ENCODE results near the gene GALNT16. TPM values are rescaled to one million over a fixed set of nuclear protein-coding genes. Genes with fewer than 3 reads are reported as not detected.

GALNT16 gene
- total RNA-seq, 1 experiment from 2014 or later, result 3.8 TPM

GRCh38 chr14:69312608-69313007 is 52.6 kb downstream of the GALNT16 start:
- DNase-seq, result no peak
- H3K27me3 ChIP-seq (replicated peaks; ENCODE audit: control insufficient read depth, insufficient read depth, low read length), result no peaks in the 10 kb centered on the region
- Mint-ChIP-seq H3K27me3 (ENCODE audit: insufficient read depth, unreplicated experiment) (peaks cover 8% of the 10 kb centered on the region), H3K36me3 (ENCODE audit: insufficient read depth, unreplicated experiment) (no peaks in the 10 kb centered on the region), H3K4me3 (ENCODE audit: unreplicated experiment) (no peak overlapping the region), H3K9me3 (ENCODE audit: unreplicated experiment) (no peaks in the 10 kb centered on the region), H3K27ac (ENCODE audit: unreplicated experiment) (no peak overlapping the region), H3K4me1 (ENCODE audit: low read depth, unreplicated experiment) (peaks cover 7% of the 10 kb centered on the region)
- intact Hi-C loops (cut with micrococcal nuclease; ENCODE audit: unreplicated experiment), result no loop called here
- ChIA-PET POLR2A (no interaction called here), CTCF (no interaction called here)
- BruUV-seq (replicated peaks), result no TSS peak
- H3K4me3 ChIP-seq (ENCODE audit: low read depth, low read length), result no peak overlapping the region
- no peaks in the 10 kb centered on the region for H3K4me1 ChIP-seq
- TF ChIP-seq CTCF (IDR thresholded peaks at IDR 0.05; ENCODE audit: insufficient read depth in 1 of 2, low read depth in 1 of 2, low read length in 1 of 2, severe bottlenecking in 1 of 2, unreplicated experiment in 1 of 2), result no peak
- no peaks in the 10 kb centered on the region for H3K9me3 ChIP-seq
- no peaks in the 10 kb centered on the region for H3K36me3 ChIP-seq (ENCODE audit: control insufficient read depth, insufficient read depth, low read length)

- DNase-seq, result peak in 1 of 2 experiments; percentile 15
- BruUV-seq (replicated peaks), result no TSS peak
- no peaks in the 10 kb centered on the region for H3K9me3 Mint-ChIP-seq (ENCODE audit: unreplicated experiment)
- H3K4me3 Mint-ChIP-seq (ENCODE audit: unreplicated experiment), result no peak overlapping the region
- no peaks in the 10 kb centered on the region for H3K36me3 ChIP-seq (ENCODE audit: control insufficient read depth, insufficient read depth, low read length)
- CTCF ChIA-PET, result no interaction called here
- no peak for TF ChIP-seq CTCF (IDR thresholded peaks at IDR 0.05; ENCODE audit: insufficient read depth in 1 of 2, low read depth in 1 of 2, low read length in 1 of 2, severe bottlenecking in 1 of 2, unreplicated experiment in 1 of 2)
- H3K27ac Mint-ChIP-seq (ENCODE audit: unreplicated experiment), result no peak overlapping the region
- intact Hi-C loops (cut with micrococcal nuclease; ENCODE audit: unreplicated experiment), result no loop called here
- no peaks in the 10 kb centered on the region for H3K36me3 Mint-ChIP-seq (ENCODE audit: insufficient read depth, unreplicated experiment)
- no peaks in the 10 kb centered on the region for H3K9me3 ChIP-seq
- no peaks in the 10 kb centered on the region for H3K27me3 ChIP-seq (replicated peaks; ENCODE audit: control insufficient read depth, insufficient read depth, low read length)
- no peak overlapping the region for H3K4me3 ChIP-seq (ENCODE audit: low read depth, low read length)
- peaks cover 11% of the 10 kb centered on the region for H3K4me1 Mint-ChIP-seq (ENCODE audit: low read depth, unreplicated experiment)
- H3K4me1 ChIP-seq, result no peaks in the 10 kb centered on the region
- POLR2A ChIA-PET, result no interaction called here
- peaks cover 6% of the 10 kb centered on the region for H3K27me3 Mint-ChIP-seq (ENCODE audit: insufficient read depth, unreplicated experiment)
These were observed 53.2 kb downstream of the GALNT16 start for GRCh38 chr14:69313176-69313575.

- POLR2A ChIA-PET, result no interaction called here
- CTCF ChIA-PET, result no interaction called here
- H3K36me3 Mint-ChIP-seq (ENCODE audit: insufficient read depth, unreplicated experiment), result no peaks in the 10 kb centered on the region
- no peaks in the 10 kb centered on the region for H3K4me1 ChIP-seq
- no peaks in the 10 kb centered on the region for H3K27me3 ChIP-seq (replicated peaks; ENCODE audit: control insufficient read depth, insufficient read depth, low read length)
- H3K27ac Mint-ChIP-seq (ENCODE audit: unreplicated experiment), result no peak overlapping the region
- no peaks in the 10 kb centered on the region for H3K9me3 ChIP-seq
- no peaks in the 10 kb centered on the region for H3K9me3 Mint-ChIP-seq (ENCODE audit: unreplicated experiment)
- DNase-seq, result peak in 1 of 2 experiments; percentile 17
- no peak overlapping the region for H3K4me3 ChIP-seq (ENCODE audit: low read depth, low read length)
- no peaks in the 10 kb centered on the region for H3K36me3 ChIP-seq (ENCODE audit: control insufficient read depth, insufficient read depth, low read length)
- H3K4me3 Mint-ChIP-seq (ENCODE audit: unreplicated experiment), result no peak overlapping the region
- no peak for TF ChIP-seq CTCF (IDR thresholded peaks at IDR 0.05; ENCODE audit: insufficient read depth in 1 of 2, low read depth in 1 of 2, low read length in 1 of 2, severe bottlenecking in 1 of 2, unreplicated experiment in 1 of 2)
- intact Hi-C loops (cut with micrococcal nuclease; ENCODE audit: unreplicated experiment), result no loop called here
- BruUV-seq (replicated peaks), result no TSS peak
- peaks cover 6% of the 10 kb centered on the region for H3K27me3 Mint-ChIP-seq (ENCODE audit: insufficient read depth, unreplicated experiment)
- H3K4me1 Mint-ChIP-seq (ENCODE audit: low read depth, unreplicated experiment), result peaks cover 11% of the 10 kb centered on the region
These were observed 54.4 kb downstream of the GALNT16 start for GRCh38 chr14:69314327-69314726.
